Measurements from ENCODE around the gene TAP1. TPM values are rescaled to one million over a fixed set of nuclear protein-coding genes. Genes with fewer than 3 reads are reported as not detected.

TAP1 gene
- total and polyA plus RNA-seq, 2 experiments from 2014 or later: 6.8 to 12.6 TPM

- H3K36me3 ChIP-seq: no peaks in the 10 kb centered on the region
- H3K4me3 ChIP-seq: no peak overlapping the region
- DNase-seq (ENCODE audit: low read depth in 1 of 2, low spot score in 1 of 2): no peak
- no peak overlapping the region for H3K27ac ChIP-seq
- no peak for TF ChIP-seq CTCF (IDR thresholded peaks at IDR 0.05; ENCODE audit: low read depth, low read length)
- H3K4me1 ChIP-seq (ENCODE audit: low read depth): no peaks in the 10 kb centered on the region
- no peaks in the 10 kb centered on the region for H3K9me3 ChIP-seq (ENCODE audit: low read depth)
- peaks cover 4% of the 10 kb centered on the region for H3K27me3 ChIP-seq
Measured at GRCh38 chr6:32889533-32889932, 36.0 kb upstream of the TAP1 start.

- Histone ChIP-seq H3K36me3 (no peaks in the 10 kb centered on the region), H3K4me3 (no peak overlapping the region), H3K27me3 (peaks cover 4% of the 10 kb centered on the region), H3K9me3 (ENCODE audit: low read depth) (no peaks in the 10 kb centered on the region), H3K4me1 (ENCODE audit: low read depth) (no peaks in the 10 kb centered on the region), H3K27ac (no peak overlapping the region)
- TF ChIP-seq CTCF (IDR thresholded peaks at IDR 0.05; ENCODE audit: low read depth, low read length): no peak
- no peak for DNase-seq (ENCODE audit: low read depth in 1 of 2, low spot score in 1 of 2)
Measured at GRCh38 chr6:32888576-32888975, 35.1 kb upstream of the TAP1 start.

- H3K36me3 ChIP-seq: no peaks in the 10 kb centered on the region
- H3K27me3 ChIP-seq: peaks cover 4% of the 10 kb centered on the region
- H3K4me3 ChIP-seq: no peak overlapping the region
- H3K9me3 ChIP-seq (ENCODE audit: low read depth): no peaks in the 10 kb centered on the region
- H3K27ac ChIP-seq: no peak overlapping the region
- DNase-seq (ENCODE audit: low read depth in 1 of 2, low spot score in 1 of 2): no peak
- H3K4me1 ChIP-seq (ENCODE audit: low read depth): no peaks in the 10 kb centered on the region
- TF ChIP-seq CTCF (IDR thresholded peaks at IDR 0.05; ENCODE audit: low read depth, low read length): no peak
Measured at GRCh38 chr6:32887616-32888015, 34.1 kb upstream of the TAP1 start.

GRCh38 chr6:32886681-32887383, 33.3 kb upstream of the TAP1 start:
- peak; percentile 4 to 76 for DNase-seq (ENCODE audit: low read depth in 1 of 2, low spot score in 1 of 2)
- TF ChIP-seq CTCF (IDR thresholded peaks at IDR 0.05; ENCODE audit: low read depth, low read length): no peak
- no peaks in the 10 kb centered on the region for H3K9me3 ChIP-seq (ENCODE audit: low read depth)
- peaks cover 4% of the 10 kb centered on the region for H3K27me3 ChIP-seq
- H3K4me3 ChIP-seq: no peak overlapping the region
- H3K27ac ChIP-seq: no peak overlapping the region
- no peaks in the 10 kb centered on the region for H3K36me3 ChIP-seq
- no peaks in the 10 kb centered on the region for H3K4me1 ChIP-seq (ENCODE audit: low read depth)

GRCh38 chr6:32885698-32886286, 32.3 kb upstream of the TAP1 start:
- H3K9me3 ChIP-seq (ENCODE audit: low read depth): no peaks in the 10 kb centered on the region
- no peaks in the 10 kb centered on the region for H3K4me1 ChIP-seq (ENCODE audit: low read depth)
- peak; percentile 49 for TF ChIP-seq CTCF (IDR thresholded peaks at IDR 0.05; ENCODE audit: low read depth, low read length)
- no peak overlapping the region for H3K4me3 ChIP-seq
- DNase-seq (ENCODE audit: low read depth in 1 of 2, low spot score in 1 of 2): peak; percentile 81 to 84
- H3K36me3 ChIP-seq: no peaks in the 10 kb centered on the region
- no peak overlapping the region for H3K27ac ChIP-seq
- peaks cover 4% of the 10 kb centered on the region for H3K27me3 ChIP-seq
